MM.1S (cell line): Measurements from ENCODE around the gene FOXO1.

Experiments
- DNase-seq: peaks from one replicate; pipeline ENCODE4 v3.0.0-alpha.2; 2015
- H2AFZ ChIP-seq: fragments of 300-600 bp; sonication (generic); 2 replicates; pipeline ENCODE4 v1.6.0; 2016; ENCODE audit warnings: antibody characterized with exemption, low read length
- H3F3A ChIP-seq: fragments of 300-600 bp; sonication (generic); 2 replicates; pipeline ENCODE4 v1.6.1; 2016; ENCODE audit warnings: mild to moderate bottlenecking, antibody characterized with exemption, low read length, moderate library complexity, mixed read lengths; ENCODE audit not compliant: insufficient read depth
- H3K27ac ChIP-seq: fragments of 300-600 bp; sonication (generic); 2 replicates; pipeline ENCODE4 v1.5.1; 2016; ENCODE audit warnings: mild to moderate bottlenecking, low read length
- H3K27me3 ChIP-seq: fragments of 300-600 bp; sonication (generic); replicated peaks from 2 replicates; pipeline ENCODE4 v1.6.0; 2016; ENCODE audit warnings: low read length; ENCODE audit not compliant: insufficient read depth
- H3K36me3 ChIP-seq: fragments of 300-600 bp; sonication (generic); replicated peaks from 2 replicates; pipeline ENCODE4 v1.6.1; 2016; ENCODE audit warnings: mild to moderate bottlenecking, low read length, mixed read lengths; ENCODE audit not compliant: insufficient read depth
- H3K4me1 ChIP-seq: fragments of 300-600 bp; sonication (generic); 2 replicates; pipeline ENCODE4 v1.6.1; 2016; ENCODE audit warnings: low read length, mixed read lengths
- H3K4me2 ChIP-seq: fragments of 300-600 bp; sonication (generic); 2 replicates; pipeline ENCODE4 v1.6.0; 2016; ENCODE audit warnings: low read depth, low read length
- H3K4me3 ChIP-seq: fragments of 300-600 bp; sonication (generic); 2 replicates; pipeline ENCODE4 v1.5.1; 2016; ENCODE audit warnings: low read length, mixed read lengths
- H3K79me2 ChIP-seq: fragments of 300-600 bp; sonication (generic); 2 replicates; pipeline ENCODE4 v1.6.1; 2016; ENCODE audit warnings: mixed run types, low read length, mixed read lengths
- H3K9ac ChIP-seq: fragments of 300-600 bp; sonication (generic); 2 replicates; pipeline ENCODE4 v1.6.1; 2016; ENCODE audit warnings: low read length, mixed read lengths
- H3K9me2 ChIP-seq: fragments of 300-600 bp; sonication (generic); replicated peaks from 2 replicates; pipeline ENCODE4 v1.6.1; 2016; ENCODE audit warnings: mild to moderate bottlenecking, low read length, mixed read lengths; ENCODE audit not compliant: insufficient read depth
- H3K9me3 ChIP-seq: fragments of 300-600 bp; sonication (generic); replicated peaks from 2 replicates; pipeline ENCODE4 v1.6.1; 2016; ENCODE audit warnings: mild to moderate bottlenecking, low read length, mixed read lengths; ENCODE audit not compliant: insufficient read depth
- H4K20me1 ChIP-seq: fragments of 300-600 bp; sonication (generic); 2 replicates; pipeline ENCODE4 v1.6.1; 2016; ENCODE audit warnings: mild to moderate bottlenecking, low read length, moderate library complexity, mixed read lengths; ENCODE audit not compliant: insufficient read depth
- EZH2 ChIP-seq: fragments of 300-600 bp; sonication (generic); optimal IDR thresholded peaks from 2 replicates; pipeline ENCODE3; 2017; ENCODE audit warnings: low read depth, mild to moderate bottlenecking, antibody characterized with exemption, low read length, mixed read lengths
- EZH2phosphoT487 ChIP-seq: fragments of 300-600 bp; sonication (generic); IDR thresholded peaks from 2 replicates; pipeline ENCODE4 v1.6.1; 2018; ENCODE audit warnings: antibody characterized with exemption, low read length
- TF ChIP-seq, protein P1 (sequence below): fragments of 300-600 bp; sonication (generic); IDR thresholded peaks from 2 replicates; pipeline ENCODE4 v1.5.1; 2016; ENCODE audit warnings: antibody characterized with exemption, low read length, mixed read lengths

FOXO1 gene

DNA sequence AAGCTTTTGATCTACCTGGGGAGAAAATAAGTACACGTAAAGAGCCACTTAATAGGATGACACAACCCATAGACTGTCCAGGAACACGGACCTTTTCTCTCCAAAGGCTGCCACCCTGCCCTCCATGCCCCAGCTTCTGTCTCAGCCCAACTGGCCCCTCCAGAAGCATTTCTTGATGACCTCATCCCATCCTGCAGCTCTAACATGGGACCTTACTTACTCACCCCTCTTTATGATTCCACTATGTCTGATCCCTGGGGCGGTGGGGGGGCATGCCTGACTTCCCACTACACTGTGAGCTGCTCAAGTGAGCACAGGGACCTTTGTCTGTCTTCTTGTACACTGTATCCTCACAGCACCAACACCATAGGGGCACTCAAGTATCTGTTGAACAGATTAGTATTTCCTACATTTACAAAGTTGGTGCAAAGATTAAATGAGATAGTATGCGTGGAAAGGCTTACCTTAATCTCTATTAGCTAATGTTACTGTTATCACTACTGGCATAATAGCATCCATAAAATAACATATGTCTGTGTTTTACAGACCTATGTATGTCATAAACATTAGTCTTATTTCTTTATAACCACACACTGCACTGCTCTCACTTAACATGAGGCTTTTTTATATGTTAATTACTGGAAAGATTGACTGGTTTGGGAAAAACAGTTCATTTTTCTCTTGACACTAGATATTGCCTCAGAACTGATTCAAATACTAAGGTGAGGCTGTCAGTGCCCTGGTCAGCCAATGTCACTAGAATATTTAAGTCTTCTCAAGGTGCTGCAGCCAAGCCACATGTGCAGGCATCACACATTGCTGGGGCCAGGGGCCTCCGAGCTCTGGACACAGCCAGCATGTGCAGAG lies 100.9 kb downstream of the FOXO1 start:
- H3K9ac ChIP-seq = no peak overlapping the region
- peaks cover 5% of the 10 kb centered on the region; the same call in 1 of the 2 replicates for H3K79me2 ChIP-seq
- TF ChIP-seq EZH2phosphoT487 (no peak), EZH2 (no peak)
- TF ChIP-seq, protein P1, sequence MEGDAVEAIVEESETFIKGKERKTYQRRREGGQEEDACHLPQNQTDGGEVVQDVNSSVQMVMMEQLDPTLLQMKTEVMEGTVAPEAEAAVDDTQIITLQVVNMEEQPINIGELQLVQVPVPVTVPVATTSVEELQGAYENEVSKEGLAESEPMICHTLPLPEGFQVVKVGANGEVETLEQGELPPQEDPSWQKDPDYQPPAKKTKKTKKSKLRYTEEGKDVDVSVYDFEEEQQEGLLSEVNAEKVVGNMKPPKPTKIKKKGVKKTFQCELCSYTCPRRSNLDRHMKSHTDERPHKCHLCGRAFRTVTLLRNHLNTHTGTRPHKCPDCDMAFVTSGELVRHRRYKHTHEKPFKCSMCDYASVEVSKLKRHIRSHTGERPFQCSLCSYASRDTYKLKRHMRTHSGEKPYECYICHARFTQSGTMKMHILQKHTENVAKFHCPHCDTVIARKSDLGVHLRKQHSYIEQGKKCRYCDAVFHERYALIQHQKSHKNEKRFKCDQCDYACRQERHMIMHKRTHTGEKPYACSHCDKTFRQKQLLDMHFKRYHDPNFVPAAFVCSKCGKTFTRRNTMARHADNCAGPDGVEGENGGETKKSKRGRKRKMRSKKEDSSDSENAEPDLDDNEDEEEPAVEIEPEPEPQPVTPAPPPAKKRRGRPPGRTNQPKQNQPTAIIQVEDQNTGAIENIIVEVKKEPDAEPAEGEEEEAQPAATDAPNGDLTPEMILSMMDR = no peak
- no peaks in the 10 kb centered on the region for H3K9me2 ChIP-seq
- no peaks in the 10 kb centered on the region for H4K20me1 ChIP-seq
- no peak overlapping the region for H2AFZ ChIP-seq
- no peaks in the 10 kb centered on the region for H3F3A ChIP-seq
- H3K4me1 ChIP-seq = no peaks in the 10 kb centered on the region
- no peak for DNase-seq
- H3K27ac ChIP-seq = no peak overlapping the region
- no peak overlapping the region for H3K4me2 ChIP-seq
- H3K36me3 ChIP-seq = no peaks in the 10 kb centered on the region
- H3K9me3 ChIP-seq = no peaks in the 10 kb centered on the region
- no peaks in the 10 kb centered on the region for H3K27me3 ChIP-seq
- no peak overlapping the region for H3K4me3 ChIP-seq

DNA sequence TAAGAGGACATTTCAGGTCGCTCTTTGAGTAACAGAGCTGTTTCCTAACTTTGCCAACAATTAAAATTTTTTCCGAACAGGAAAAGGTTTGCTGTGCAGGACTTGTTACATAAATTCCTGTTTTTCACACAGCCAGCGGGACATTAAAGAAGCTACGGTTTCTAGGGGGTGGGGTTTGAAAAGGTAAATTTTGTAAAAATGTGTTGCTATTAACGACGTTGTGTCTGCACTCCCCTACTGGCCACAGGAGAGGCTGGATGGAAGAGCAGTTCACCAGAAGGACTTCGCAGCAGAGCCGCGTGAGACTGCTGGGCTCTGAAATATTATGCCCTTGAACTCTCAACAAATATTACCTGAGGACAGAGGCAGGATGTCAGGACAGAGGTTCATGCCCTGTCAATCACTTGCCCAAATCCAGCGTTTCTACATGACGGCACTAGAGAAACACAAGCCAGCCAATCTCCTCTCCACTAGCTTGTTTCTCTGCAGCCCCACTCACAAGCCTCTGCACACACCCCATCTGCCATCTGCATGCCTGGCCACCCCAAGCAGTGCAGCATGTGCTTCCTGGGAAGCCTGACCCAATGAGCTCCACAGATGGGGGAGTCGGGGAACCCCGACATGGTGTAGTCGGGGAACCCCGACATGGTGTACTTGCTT lies 102.0 kb downstream of the FOXO1 start:
- H3K9me3 ChIP-seq = no peaks in the 10 kb centered on the region
- H3K27ac ChIP-seq = no peak overlapping the region
- H3K4me1 ChIP-seq = no peaks in the 10 kb centered on the region
- no peaks in the 10 kb centered on the region for H3F3A ChIP-seq
- H3K36me3 ChIP-seq = no peaks in the 10 kb centered on the region
- peaks cover 5% of the 10 kb centered on the region; the same call in 1 of the 2 replicates for H3K79me2 ChIP-seq
- H3K27me3 ChIP-seq = no peaks in the 10 kb centered on the region
- H4K20me1 ChIP-seq = no peaks in the 10 kb centered on the region
- no peak overlapping the region for H3K9ac ChIP-seq
- H3K4me3 ChIP-seq = no peak overlapping the region
- H3K4me2 ChIP-seq = no peak overlapping the region
- TF ChIP-seq, protein P1 = no peak
- TF ChIP-seq EZH2 (no peak), EZH2phosphoT487 (no peak)
- no peak overlapping the region for H2AFZ ChIP-seq
- DNase-seq = no peak
- no peaks in the 10 kb centered on the region for H3K9me2 ChIP-seq

DNA sequence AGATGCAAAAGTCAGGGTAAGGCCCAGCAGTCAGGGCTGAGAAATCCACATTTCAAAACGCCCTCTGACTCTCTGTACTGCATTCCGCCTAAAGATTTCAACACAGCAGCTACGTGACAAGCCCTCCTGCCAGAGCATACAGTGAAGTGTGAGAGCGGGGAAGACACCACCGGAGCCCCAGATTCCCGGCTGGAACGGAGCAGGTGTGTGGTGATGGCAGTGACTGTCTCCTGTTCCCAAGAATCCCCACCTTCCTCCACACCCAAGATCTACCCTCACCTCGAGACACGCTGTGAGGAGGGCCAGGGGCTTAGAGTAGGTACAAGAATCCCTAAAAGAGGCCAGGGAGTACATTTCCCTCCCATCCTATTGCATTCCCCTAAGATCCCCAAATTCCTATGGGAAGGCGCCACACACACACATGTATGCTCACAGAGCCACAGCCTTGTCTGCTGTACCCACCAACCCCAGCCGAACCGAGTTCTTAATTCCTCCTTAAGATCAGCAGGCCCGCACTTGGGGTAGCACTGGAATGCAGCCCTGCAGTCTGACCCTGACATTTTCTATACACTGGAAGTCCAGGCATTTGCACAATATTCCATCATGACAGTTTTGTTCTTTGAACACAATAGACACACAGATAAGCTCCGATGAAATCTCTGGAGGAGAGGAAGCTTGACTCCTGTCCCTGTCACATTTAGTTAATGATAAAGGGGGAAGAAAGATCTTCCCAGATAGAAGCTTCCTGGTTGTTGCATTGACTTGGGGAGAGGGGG lies 102.9 kb downstream of the FOXO1 start:
- H2AFZ ChIP-seq = no peak overlapping the region
- H3K4me1 ChIP-seq = no peaks in the 10 kb centered on the region
- H3K27me3 ChIP-seq = no peaks in the 10 kb centered on the region
- H3K4me3 ChIP-seq = no peak overlapping the region
- peaks cover 5% of the 10 kb centered on the region; the same call in 1 of the 2 replicates for H3K79me2 ChIP-seq
- no peaks in the 10 kb centered on the region for H3K9me2 ChIP-seq
- no peak overlapping the region for H3K4me2 ChIP-seq
- H3K9me3 ChIP-seq = no peaks in the 10 kb centered on the region
- H3K36me3 ChIP-seq = no peaks in the 10 kb centered on the region
- H3F3A ChIP-seq = no peaks in the 10 kb centered on the region
- H4K20me1 ChIP-seq = no peaks in the 10 kb centered on the region
- no peak overlapping the region for H3K27ac ChIP-seq
- DNase-seq = no peak
- TF ChIP-seq, protein P1 = no peak
- TF ChIP-seq EZH2 (no peak), EZH2phosphoT487 (no peak)
- no peak overlapping the region for H3K9ac ChIP-seq
